Measurements from ENCODE around the gene AKAP9. TPM values are rescaled to one million over a fixed set of nuclear protein-coding genes. Genes with fewer than 3 reads are reported as not detected.

The AKAP9 gene
- total RNA-seq, 4 donors from 2014 or later: 32.5 to 125 (median 63.5) TPM

- no peak overlapping the region for H3K4me3 ChIP-seq
- no peak overlapping the region for H3K27ac ChIP-seq
- intact Hi-C loops (cut with DNase I; ENCODE audit: low total_unique reads): no loop called here
- DNase-seq: no peak
- H3K36me3 ChIP-seq: no peaks in the 10 kb centered on the region
- no peaks in the 10 kb centered on the region for H3K4me1 ChIP-seq
- H3K27me3 ChIP-seq: no peaks in the 10 kb centered on the region
- no peak for TF ChIP-seq POLR2A (IDR thresholded peaks at IDR 0.05)
- no peak for TF ChIP-seq CTCF (IDR thresholded peaks at IDR 0.05)
- no peaks in the 10 kb centered on the region for H3K9me3 ChIP-seq
Measured at GRCh38 chr7:92028226-92028625, 87.6 kb downstream of the AKAP9 start.

GRCh38 chr7:92028686-92029085 is 88.0 kb downstream of the AKAP9 start:
- no peak overlapping the region for H3K4me3 ChIP-seq
- no peaks in the 10 kb centered on the region for H3K9me3 ChIP-seq
- TF ChIP-seq POLR2A (IDR thresholded peaks at IDR 0.05) (no peak), CTCF (IDR thresholded peaks at IDR 0.05) (no peak)
- no peaks in the 10 kb centered on the region for H3K36me3 ChIP-seq
- H3K4me1 ChIP-seq: no peaks in the 10 kb centered on the region
- DNase-seq: no peak
- H3K27me3 ChIP-seq: no peaks in the 10 kb centered on the region
- intact Hi-C loops (cut with DNase I; ENCODE audit: low total_unique reads): no loop called here
- no peak overlapping the region for H3K27ac ChIP-seq

GRCh38 chr7:92034116-92034515 is 93.5 kb downstream of the AKAP9 start:
- DNase-seq: no peak
- no peaks in the 10 kb centered on the region for H3K9me3 ChIP-seq
- intact Hi-C loops (cut with DNase I; ENCODE audit: low total_unique reads): no loop called here
- H3K27me3 ChIP-seq: no peaks in the 10 kb centered on the region
- no peak overlapping the region for H3K4me3 ChIP-seq
- H3K27ac ChIP-seq: no peak overlapping the region
- no peaks in the 10 kb centered on the region for H3K36me3 ChIP-seq
- H3K4me1 ChIP-seq: no peaks in the 10 kb centered on the region
- TF ChIP-seq CTCF (IDR thresholded peaks at IDR 0.05) (no peak), POLR2A (IDR thresholded peaks at IDR 0.05) (no peak)

- no peaks in the 10 kb centered on the region for H3K36me3 ChIP-seq
Measured at GRCh38 chr7:92035576-92035975, 94.9 kb downstream of the AKAP9 start.

GRCh38 chr7:92039900-92040299 is 99.2 kb downstream of the AKAP9 start:
- no peak overlapping the region for H3K4me3 ChIP-seq
- H3K36me3 ChIP-seq: no peaks in the 10 kb centered on the region
- DNase-seq: no peak
- H3K27ac ChIP-seq: no peak overlapping the region
- H3K4me1 ChIP-seq: peaks cover 0 to 3% of the 10 kb centered on the region in 2 donors
- no peaks in the 10 kb centered on the region for H3K27me3 ChIP-seq
- no peaks in the 10 kb centered on the region for H3K9me3 ChIP-seq
- TF ChIP-seq POLR2A (IDR thresholded peaks at IDR 0.05): no peak
- no peak for TF ChIP-seq CTCF (IDR thresholded peaks at IDR 0.05)
- intact Hi-C loops (cut with DNase I; ENCODE audit: low total_unique reads): no loop called here

More at GRCh38 chr7:92035576-92035975, 94.9 kb downstream of the AKAP9 start:
- Histone ChIP-seq H3K4me1 (no peaks in the 10 kb centered on the region), H3K27me3 (no peaks in the 10 kb centered on the region), H3K4me3 (no peak overlapping the region), H3K27ac (no peak overlapping the region), H3K9me3 (no peaks in the 10 kb centered on the region)
- no peak for TF ChIP-seq POLR2A (IDR thresholded peaks at IDR 0.05)
- TF ChIP-seq CTCF (IDR thresholded peaks at IDR 0.05): no peak
- no peak for DNase-seq
- intact Hi-C loops (cut with DNase I; ENCODE audit: low total_unique reads): no loop called here

Data from uterus (tissue), 4 donors.